Endothelial cell of umbilical vein (primary cell): ENCODE data around the gene ETV4. TPM values are rescaled to one million over a fixed set of nuclear protein-coding genes. Genes with fewer than 3 reads are reported as not detected.

ENCODE experiments used
- BruUV-seq: library from RNA; stranded (reverse); fragments of 400-500 nt; replicated peaks from 2 replicates; lab custom pipeline; 2021; lab: Mats Ljungman, UMichigan
- CTCF ChIA-PET: fragments of 300-600, 350-600 bp; sonication (Branson Sonifier 250); formaldehyde crosslinking; loops from one replicate; lab custom pipeline; 2021; ENCODE audit warnings: antibody characterized with exemption, inconsistent platforms; lab: Charles Lee
- POLR2A ChIA-PET: fragments of 300-600, 350-600 bp; sonication (Branson Sonifier 250); formaldehyde crosslinking; loops from one replicate; lab custom pipeline; 2021; ENCODE audit warnings: antibody characterized with exemption, inconsistent platforms; lab: Charles Lee
- DNase-seq: peaks from one replicate; pipeline ENCODE4 v3.0.0-alpha.2; 2011; ENCODE audit warnings: low read depth, low spot score
- FAIRE-seq: peaks from 2 replicates; lab custom pipeline; 2011; peaks lifted over from hg19 to GRCh38; lab: Jason Lieb, UNC
- H2AFZ ChIP-seq: 2 replicates; pipeline ENCODE4 v1.6.0; 2012; ENCODE audit warnings: low read depth, low read length, control low read depth, inconsistent platforms
- H3K27ac ChIP-seq: 2 replicates; pipeline ENCODE4 v1.5.1; 2011; ENCODE audit warnings: low read depth, mild to moderate bottlenecking, control low read depth, low read length, moderate library complexity; ENCODE audit not compliant: insufficient read depth
- H3K27me3 ChIP-seq, 2 experiments: 2 replicates each; pipeline versions ENCODE4 v1.6.0 to v1.6.1; 2011; ENCODE audit warnings: low read length in 2 of 2, mixed read lengths in 1 of 2; ENCODE audit not compliant: control insufficient read depth in 2 of 2, insufficient read depth in 2 of 2
- H3K36me3 ChIP-seq, 2 experiments: 2 replicates in 1 of 2; 3 replicates in 1 of 2; pipeline ENCODE4 v1.5.1; 2011; ENCODE audit warnings: low read length in 2 of 2, mild to moderate bottlenecking in 1 of 2, moderate library complexity in 1 of 2; ENCODE audit not compliant: control insufficient read depth in 2 of 2, insufficient read depth in 2 of 2; ENCODE audit errors: extremely low read depth in 1 of 2
- H3K4me1 ChIP-seq: 3 replicates; pipeline ENCODE4 v1.5.1; 2011; ENCODE audit warnings: mild to moderate bottlenecking, low read length; ENCODE audit not compliant: control insufficient read depth, insufficient read depth; ENCODE audit errors: extremely low read depth
- H3K4me2 ChIP-seq: 2 replicates; pipeline ENCODE4 v1.6.1; 2011; ENCODE audit warnings: low read length, control low read depth, mixed read lengths; ENCODE audit not compliant: insufficient read depth
- H3K4me3 ChIP-seq, 3 experiments: fragments of 200-600 bp in 1 of 3; sonication (generic), shearing (Covaris generic) in 1 of 3; replicated peaks in 1 of 3; 2 replicates each; pipeline ENCODE4 v1.5.1; 2011 to 2016; ENCODE audit warnings: control low read depth in 3 of 3, low read length in 3 of 3, mild to moderate bottlenecking in 2 of 3, inconsistent platforms in 1 of 3, low read depth in 1 of 3, moderate library complexity in 1 of 3; ENCODE audit not compliant: insufficient read depth in 1 of 3
- H3K79me2 ChIP-seq: 2 replicates; pipeline ENCODE4 v1.6.0; 2012; ENCODE audit warnings: low read length, inconsistent platforms; ENCODE audit not compliant: control insufficient read depth, insufficient read depth
- H3K9ac ChIP-seq: replicated peaks from 2 replicates; pipeline ENCODE3; 2011; ENCODE audit warnings: low read length, control low read depth; ENCODE audit not compliant: insufficient read depth; ENCODE audit errors: extremely low read depth
- H3K9me1 ChIP-seq: replicated peaks from 3 replicates; pipeline ENCODE4 v1.6.0; 2011; ENCODE audit warnings: mild to moderate bottlenecking, low read length; ENCODE audit not compliant: control insufficient read depth, insufficient read depth; ENCODE audit errors: extremely low read depth
- H3K9me3 ChIP-seq: replicated peaks from 2 replicates; pipeline ENCODE4 v1.5.1; 2012; ENCODE audit warnings: low read length, inconsistent platforms; ENCODE audit not compliant: control insufficient read depth, insufficient read depth
- H4K20me1 ChIP-seq: replicated peaks from 2 replicates; pipeline ENCODE3; 2011; ENCODE audit warnings: mild to moderate bottlenecking, low read length; ENCODE audit not compliant: control insufficient read depth, insufficient read depth; ENCODE audit errors: extremely low read depth
- FOS ChIP-seq: IDR thresholded peaks from 2 replicates; pipeline ENCODE4 v1.6.1; 2011; ENCODE audit warnings: mild to moderate bottlenecking, low read length, moderate library complexity, borderline replicate concordance; ENCODE audit not compliant: insufficient read depth
- GATA2 ChIP-seq: IDR thresholded peaks from 2 replicates; pipeline ENCODE4 v1.7.0; 2011; ENCODE audit warnings: low read depth, mild to moderate bottlenecking, moderate library complexity, mixed read lengths, low read length; ENCODE audit not compliant: insufficient read length, insufficient read depth
- MYC ChIP-seq: IDR thresholded peaks from one replicate; pipeline ENCODE4 v1.6.1; 2011; ENCODE audit warnings: mild to moderate bottlenecking, low read depth, low read length
- POLR2AphosphoS5 ChIP-seq: IDR thresholded peaks from 2 replicates; pipeline ENCODE4 v1.6.1; 2012; ENCODE audit warnings: low read depth, mild to moderate bottlenecking, control low read depth, low read length, moderate library complexity; ENCODE audit not compliant: insufficient read depth
- dilution Hi-C: fragments of 300-500 bp; cut with MboI; formaldehyde crosslinking; loops from one replicate; pipeline ENCODE4 v1.15.0; 2019; ENCODE audit warnings: low sequenced_read_pairs; ENCODE audit not compliant: extremely low pct_ligation_motif_present
- intact Hi-C: fragments of 100-400 bp; cut with micrococcal nuclease; formaldehyde crosslinking; loops from one replicate; pipeline ENCODE4 v1.10.0; 2022
- polyA plus RNA-seq, 4 experiments: library from polyadenylated mRNA; depleted of rRNA in 3 of 4; stranded (reverse) in 3 of 4; unstranded in 1 of 4; fragments of >200 nt; gene quantifications; 2 replicates each; pipeline versions ENCODE4 v1.2.1 to v1.2.3, GENCODE V29; 2011 to 2012; ENCODE audit warnings: missing spikeins in 1 of 4
- total RNA-seq: library from RNA; stranded (reverse); gene quantifications from 2 replicates; pipeline ENCODE4 v1.2.3, GENCODE V29; 2021
- TF ChIP-seq, protein P1 (sequence below), 2 donors: IDR thresholded peaks; 1 replicate in 1 of 2; 2 replicates in 1 of 2; pipeline ENCODE4 v1.5.1; 2011; ENCODE audit warnings: low read length in 2 of 2, mild to moderate bottlenecking in 2 of 2, moderate library complexity in 2 of 2, control low read depth in 1 of 2, inconsistent platforms in 1 of 2, low read depth in 1 of 2; ENCODE audit not compliant: insufficient read depth in 1 of 2; ENCODE audit errors: extremely low read depth in 1 of 2
- TF ChIP-seq, protein P2 (sequence below): IDR thresholded peaks from 2 replicates; pipeline ENCODE4 v1.6.1; 2011; ENCODE audit not compliant: insufficient read depth, insufficient read length

Gene ETV4
- total and polyA plus RNA-seq, 2 donors (not counting 3 experiments of a cell fraction or from before 2014, with no cell fraction given): 7.3 to 32.2 TPM

- Histone ChIP-seq H3K36me3 (peaks cover 0 to 4% of the 10 kb centered on the region in 2 experiments), H3K27ac (no peak overlapping the region), H2AFZ (no peak overlapping the region), H3K27me3 (no peaks in the 10 kb centered on the region), H3K9ac (no peak overlapping the region), H3K4me3 (no peak overlapping the region), H3K9me3 (no peaks in the 10 kb centered on the region), H3K79me2 (no peaks in the 10 kb centered on the region), H3K4me1 (peaks cover 28% of the 10 kb centered on the region), H3K4me2 (no peak overlapping the region), H3K9me1 (no peaks in the 10 kb centered on the region), H4K20me1 (no peaks in the 10 kb centered on the region)
- peak; percentile 42 for FAIRE-seq
- intact Hi-C loops: no loop called here
- DNase-seq: no peak
- TF ChIP-seq GATA2: no peak
- no peak for TF ChIP-seq MYC
- TF ChIP-seq FOS: no peak
- no peak for TF ChIP-seq POLR2AphosphoS5
- TF ChIP-seq, protein P1, sequence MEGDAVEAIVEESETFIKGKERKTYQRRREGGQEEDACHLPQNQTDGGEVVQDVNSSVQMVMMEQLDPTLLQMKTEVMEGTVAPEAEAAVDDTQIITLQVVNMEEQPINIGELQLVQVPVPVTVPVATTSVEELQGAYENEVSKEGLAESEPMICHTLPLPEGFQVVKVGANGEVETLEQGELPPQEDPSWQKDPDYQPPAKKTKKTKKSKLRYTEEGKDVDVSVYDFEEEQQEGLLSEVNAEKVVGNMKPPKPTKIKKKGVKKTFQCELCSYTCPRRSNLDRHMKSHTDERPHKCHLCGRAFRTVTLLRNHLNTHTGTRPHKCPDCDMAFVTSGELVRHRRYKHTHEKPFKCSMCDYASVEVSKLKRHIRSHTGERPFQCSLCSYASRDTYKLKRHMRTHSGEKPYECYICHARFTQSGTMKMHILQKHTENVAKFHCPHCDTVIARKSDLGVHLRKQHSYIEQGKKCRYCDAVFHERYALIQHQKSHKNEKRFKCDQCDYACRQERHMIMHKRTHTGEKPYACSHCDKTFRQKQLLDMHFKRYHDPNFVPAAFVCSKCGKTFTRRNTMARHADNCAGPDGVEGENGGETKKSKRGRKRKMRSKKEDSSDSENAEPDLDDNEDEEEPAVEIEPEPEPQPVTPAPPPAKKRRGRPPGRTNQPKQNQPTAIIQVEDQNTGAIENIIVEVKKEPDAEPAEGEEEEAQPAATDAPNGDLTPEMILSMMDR (IDR thresholded peaks at IDR 0.05; ENCODE audit: extremely low read depth in 1 of 2, insufficient read depth in 1 of 2, low read depth in 1 of 2, low read length in 2 of 2): no peak
- TF ChIP-seq, protein P2, sequence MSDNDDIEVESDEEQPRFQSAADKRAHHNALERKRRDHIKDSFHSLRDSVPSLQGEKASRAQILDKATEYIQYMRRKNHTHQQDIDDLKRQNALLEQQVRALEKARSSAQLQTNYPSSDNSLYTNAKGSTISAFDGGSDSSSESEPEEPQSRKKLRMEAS: no peak
- dilution Hi-C loops: no loop called here
- no TSS peak for BruUV-seq
- CTCF ChIA-PET: interaction anchor here (2.1 kb wide), 1 partner anchor 15 kb away, joined by 12 read pairs; the partner anchor contains the start of gene ETV4
- POLR2A ChIA-PET: interaction anchor here (1.0 kb wide), 1 partner anchor 171 kb away, joined by 4 read pairs; no protein-coding TSS in a partner anchor
Observed at GRCh38 chr17:43531955-43532354, 14.2 kb downstream of the ETV4 start.
